ENCODE data around the gene PCIF1. TPM values are rescaled to one million over a fixed set of nuclear protein-coding genes. Genes with fewer than 3 reads are reported as not detected.
A peak's percentile ranks its signal among the peaks of the same experiment; 100 is the strongest.

Gene PCIF1
- total RNA-seq, 4 donors from 2014 or later: 18.8 to 36.9 (median 25.8) TPM

DNA sequence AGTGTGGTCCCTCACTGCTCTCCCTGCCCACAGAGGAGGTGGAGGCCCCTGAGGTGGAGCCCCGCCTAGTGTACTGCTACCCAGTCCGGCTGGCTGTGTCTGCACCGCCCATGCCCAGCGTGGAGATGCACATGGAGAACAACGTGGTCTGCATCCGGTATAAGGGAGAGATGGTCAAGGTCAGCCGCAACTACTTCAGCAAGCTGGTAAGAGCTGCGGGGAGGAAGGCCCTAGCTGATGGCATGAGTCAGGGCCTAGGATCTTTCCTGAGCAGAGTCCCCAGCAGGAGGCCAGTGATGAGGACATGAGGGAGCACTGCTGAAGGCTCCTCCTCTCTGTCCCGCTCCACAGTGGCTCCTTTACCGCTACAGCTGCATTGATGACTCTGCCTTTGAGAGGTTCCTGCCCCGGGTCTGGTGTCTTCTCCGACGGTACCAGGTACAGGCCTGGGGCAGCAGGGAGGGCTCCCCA, 11.2 kb downstream of the PCIF1 start:
- TF ChIP-seq, protein P1, sequence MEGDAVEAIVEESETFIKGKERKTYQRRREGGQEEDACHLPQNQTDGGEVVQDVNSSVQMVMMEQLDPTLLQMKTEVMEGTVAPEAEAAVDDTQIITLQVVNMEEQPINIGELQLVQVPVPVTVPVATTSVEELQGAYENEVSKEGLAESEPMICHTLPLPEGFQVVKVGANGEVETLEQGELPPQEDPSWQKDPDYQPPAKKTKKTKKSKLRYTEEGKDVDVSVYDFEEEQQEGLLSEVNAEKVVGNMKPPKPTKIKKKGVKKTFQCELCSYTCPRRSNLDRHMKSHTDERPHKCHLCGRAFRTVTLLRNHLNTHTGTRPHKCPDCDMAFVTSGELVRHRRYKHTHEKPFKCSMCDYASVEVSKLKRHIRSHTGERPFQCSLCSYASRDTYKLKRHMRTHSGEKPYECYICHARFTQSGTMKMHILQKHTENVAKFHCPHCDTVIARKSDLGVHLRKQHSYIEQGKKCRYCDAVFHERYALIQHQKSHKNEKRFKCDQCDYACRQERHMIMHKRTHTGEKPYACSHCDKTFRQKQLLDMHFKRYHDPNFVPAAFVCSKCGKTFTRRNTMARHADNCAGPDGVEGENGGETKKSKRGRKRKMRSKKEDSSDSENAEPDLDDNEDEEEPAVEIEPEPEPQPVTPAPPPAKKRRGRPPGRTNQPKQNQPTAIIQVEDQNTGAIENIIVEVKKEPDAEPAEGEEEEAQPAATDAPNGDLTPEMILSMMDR (IDR thresholded peaks at IDR 0.05): no peak
- DNase-seq (ENCODE audit: low spot score) (no peak), ATAC-seq (ENCODE audit: low FRiP score) (no peak)

GRCh38 chr20:45946149-45946970, 11.9 kb downstream of the PCIF1 start:
- TF ChIP-seq, protein P1 (IDR thresholded peaks at IDR 0.05): no peak
- DNase-seq (ENCODE audit: low spot score): peak; percentile 44
- peak; percentile 62 for ATAC-seq (ENCODE audit: low FRiP score)

GRCh38 chr20:45947110-45947866, 12.8 kb downstream of the PCIF1 start:
- ATAC-seq (ENCODE audit: low FRiP score): no peak

GRCh38 chr20:45948261-45948733, 13.8 kb downstream of the PCIF1 start:
- DNase-seq (ENCODE audit: low spot score) (no peak), ATAC-seq (ENCODE audit: low FRiP score) (no peak)
- TF ChIP-seq, protein P1 (IDR thresholded peaks at IDR 0.05): no peak

More at GRCh38 chr20:45947110-45947866, 12.8 kb downstream of the PCIF1 start:
- TF ChIP-seq, protein P1 (IDR thresholded peaks at IDR 0.05): no peak
- no peak for DNase-seq (ENCODE audit: low spot score)

- TF ChIP-seq, protein P1 (IDR thresholded peaks at IDR 0.05): no peak
- no peak for ATAC-seq (ENCODE audit: low FRiP score)
- DNase-seq (ENCODE audit: low spot score): no peak
These were observed 14.5 kb downstream of the PCIF1 start for GRCh38 chr20:45948742-45949541.

- no peak for ATAC-seq (ENCODE audit: low FRiP score)
- TF ChIP-seq, protein P1 (IDR thresholded peaks at IDR 0.05): no peak
These were observed 15.3 kb downstream of the PCIF1 start for GRCh38 chr20:45949542-45950329.

More at GRCh38 chr20:45949542-45950329, 15.3 kb downstream of the PCIF1 start:
- DNase-seq (ENCODE audit: low spot score): no peak
